ENCODE data around the gene ITGAL. TPM values are rescaled to one million over a fixed set of nuclear protein-coding genes. Genes with fewer than 3 reads are reported as not detected.

ITGAL gene
- 1 to 10 TPM; 2.0 to 2.6 TPM for total RNA-seq

DNA sequence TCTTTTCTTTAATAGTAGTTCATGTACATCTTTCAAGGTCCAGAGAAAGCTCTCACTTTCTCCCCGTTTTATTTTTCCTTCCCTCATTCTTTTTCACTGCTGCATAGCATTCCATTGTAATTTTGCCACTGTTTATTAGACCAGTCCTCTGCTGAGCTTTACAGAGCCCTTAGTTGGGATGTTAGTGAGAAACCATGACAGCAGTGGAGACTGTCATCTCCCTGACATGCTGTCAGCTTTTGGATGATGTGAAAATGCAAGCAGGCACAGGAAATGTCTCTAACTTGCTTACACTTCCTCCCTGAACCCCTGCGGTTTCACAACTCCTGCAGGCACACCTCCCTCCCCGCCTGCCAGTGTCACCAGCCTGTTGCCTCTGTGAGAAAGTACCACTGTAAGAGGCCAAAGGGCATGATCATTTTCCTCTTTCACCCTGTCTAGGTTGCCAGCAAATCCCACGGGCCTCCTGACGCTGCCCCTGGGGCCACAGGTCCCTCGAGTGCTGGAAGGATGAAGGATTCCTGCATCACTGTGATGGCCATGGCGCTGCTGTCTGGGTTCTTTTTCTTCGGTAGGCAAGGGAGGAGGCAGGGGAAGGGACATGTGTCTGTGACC, at the start of gene ITGAL:
TSS of gene ITGAL (plus strand) at position 415 of the 615 bp plus-strand sequence. CDS start at position 511, 96 bp downstream.
- no peak within 1 kb of the TSS for H3K27ac ChIP-seq

DNA sequence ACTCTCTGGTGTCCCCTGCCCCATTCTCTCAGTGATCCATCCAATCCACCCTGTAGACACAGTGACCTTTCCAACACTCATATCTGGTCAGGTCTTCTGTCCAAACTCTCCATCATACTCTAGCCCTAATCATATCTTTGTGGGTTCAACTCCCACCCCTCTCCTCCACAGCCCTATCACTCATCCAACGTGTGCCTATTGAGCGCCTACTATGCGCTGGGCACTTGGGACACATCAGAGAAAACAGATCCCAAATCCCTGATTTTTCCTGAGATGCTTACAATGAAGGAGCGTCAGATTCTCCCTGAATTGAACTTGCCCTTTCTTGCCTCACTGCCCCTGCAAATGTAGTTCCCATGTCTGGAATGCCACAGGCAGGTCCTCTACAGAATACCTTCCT, 44.5 kb upstream of the ITGAL start:
- H3K27me3 ChIP-seq = no peaks in the 10 kb centered on the region
- H3K9me3 ChIP-seq = no peaks in the 10 kb centered on the region
- H3K4me1 ChIP-seq = peaks cover 0 to 18% of the 10 kb centered on the region in 2 donors
- H3K27ac ChIP-seq = no peak overlapping the region
- H3K4me3 ChIP-seq = no peak overlapping the region
- TF ChIP-seq, protein P1, sequence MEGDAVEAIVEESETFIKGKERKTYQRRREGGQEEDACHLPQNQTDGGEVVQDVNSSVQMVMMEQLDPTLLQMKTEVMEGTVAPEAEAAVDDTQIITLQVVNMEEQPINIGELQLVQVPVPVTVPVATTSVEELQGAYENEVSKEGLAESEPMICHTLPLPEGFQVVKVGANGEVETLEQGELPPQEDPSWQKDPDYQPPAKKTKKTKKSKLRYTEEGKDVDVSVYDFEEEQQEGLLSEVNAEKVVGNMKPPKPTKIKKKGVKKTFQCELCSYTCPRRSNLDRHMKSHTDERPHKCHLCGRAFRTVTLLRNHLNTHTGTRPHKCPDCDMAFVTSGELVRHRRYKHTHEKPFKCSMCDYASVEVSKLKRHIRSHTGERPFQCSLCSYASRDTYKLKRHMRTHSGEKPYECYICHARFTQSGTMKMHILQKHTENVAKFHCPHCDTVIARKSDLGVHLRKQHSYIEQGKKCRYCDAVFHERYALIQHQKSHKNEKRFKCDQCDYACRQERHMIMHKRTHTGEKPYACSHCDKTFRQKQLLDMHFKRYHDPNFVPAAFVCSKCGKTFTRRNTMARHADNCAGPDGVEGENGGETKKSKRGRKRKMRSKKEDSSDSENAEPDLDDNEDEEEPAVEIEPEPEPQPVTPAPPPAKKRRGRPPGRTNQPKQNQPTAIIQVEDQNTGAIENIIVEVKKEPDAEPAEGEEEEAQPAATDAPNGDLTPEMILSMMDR (IDR thresholded peaks at IDR 0.05) = no peak
- H3K36me3 ChIP-seq = peaks cover 20% of the 10 kb centered on the region
- DNase-seq (ENCODE audit: low spot score) = no peak

More for the DNA sequence above, at the start of gene ITGAL:
- no peaks in the 10 kb centered on the region for H3K36me3 ChIP-seq
- DNase-seq (ENCODE audit: low spot score) = peak; percentile 60
- no peaks in the 10 kb centered on the region for H3K9me3 ChIP-seq
- H3K4me3 ChIP-seq = no peak within 1 kb of the TSS
- no peaks in the 10 kb centered on the region for H3K4me1 ChIP-seq
- H3K27me3 ChIP-seq = peaks cover 0 to 6% of the 10 kb centered on the region in 2 donors
- TF ChIP-seq, protein P1 (IDR thresholded peaks at IDR 0.05) = no peak

DNA sequence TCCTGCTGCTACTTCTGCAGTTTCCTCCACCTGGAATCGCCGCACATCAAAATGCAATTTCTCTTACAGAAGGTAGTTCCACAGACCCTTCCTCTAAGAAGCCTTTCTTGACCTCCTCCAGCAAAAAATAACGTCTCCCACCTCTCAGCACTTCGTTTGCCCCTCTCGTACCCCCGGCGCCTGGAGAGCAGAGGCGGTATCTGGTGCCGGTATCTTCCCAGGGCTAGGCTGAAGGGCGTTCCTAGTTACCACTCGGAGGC, 43.2 kb upstream of the ITGAL start:
- no peak for DNase-seq (ENCODE audit: low spot score)
- H3K9me3 ChIP-seq = no peaks in the 10 kb centered on the region
- H3K27me3 ChIP-seq = no peaks in the 10 kb centered on the region
- peaks cover 0 to 18% of the 10 kb centered on the region in 2 donors for H3K4me1 ChIP-seq
- H3K36me3 ChIP-seq = peaks cover 9% of the 10 kb centered on the region
- peak overlapping the region; percentile 59 to 71 for H3K4me3 ChIP-seq
- H3K27ac ChIP-seq = peak overlapping the region; percentile 69 to 77
- TF ChIP-seq, protein P1 (IDR thresholded peaks at IDR 0.05) = no peak

DNA sequence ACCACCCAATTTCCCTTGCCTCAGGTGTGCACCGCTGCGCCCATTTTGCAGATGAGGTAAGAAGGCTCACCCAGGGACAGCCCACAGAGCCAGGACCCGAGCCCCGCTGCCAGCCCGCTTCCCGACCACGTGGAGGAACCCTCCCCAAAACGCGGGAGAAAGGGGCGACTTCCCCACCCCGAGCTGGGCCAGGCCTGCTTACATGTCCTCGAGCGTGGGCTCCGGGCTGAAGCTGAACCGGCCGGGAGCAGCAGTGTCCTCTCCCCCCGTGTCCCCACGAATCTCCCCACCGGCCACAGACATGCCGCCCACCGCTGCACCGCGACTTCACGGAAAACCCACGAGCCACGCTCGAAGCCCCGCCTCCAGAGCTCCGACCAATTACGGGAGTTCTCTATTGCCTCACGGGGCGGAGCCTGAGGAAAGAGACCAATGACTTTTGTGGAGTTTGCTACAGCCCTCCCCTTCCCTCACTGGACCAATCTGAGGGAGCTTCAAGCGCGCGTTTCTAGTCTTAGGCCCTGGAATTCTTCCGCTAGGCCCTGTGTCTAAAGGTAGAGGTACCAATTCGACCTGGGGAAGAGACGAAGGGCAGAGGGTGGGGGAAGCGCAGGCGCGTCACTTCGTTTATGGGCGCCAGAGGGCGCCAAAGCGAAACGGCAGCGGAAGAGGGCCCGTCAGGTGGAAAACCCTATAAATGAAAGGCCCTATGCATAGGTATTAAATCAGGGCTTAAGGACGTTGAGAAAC, 42.7 kb upstream of the ITGAL start, which contains the start of gene DCTPP1:
TSS of gene DCTPP1 (minus strand) at position 353 of the 750 bp plus-strand sequence. CDS start at position 303, 50 bp downstream.
- DNase-seq (ENCODE audit: low spot score) = peak; percentile 97
- Histone ChIP-seq H3K4me3 (peak within 1 kb of the TSS; percentile 59 to 71), H3K27me3 (no peaks in the 10 kb centered on the region), H3K36me3 (peaks cover 4% of the 10 kb centered on the region), H3K27ac (peak within 1 kb of the TSS; percentile 69 to 77), H3K9me3 (no peaks in the 10 kb centered on the region), H3K4me1 (peaks cover 0 to 18% of the 10 kb centered on the region in 2 donors)
- TF ChIP-seq, protein P1 (IDR thresholded peaks at IDR 0.05) = peak; percentile 38 to 79

DNA sequence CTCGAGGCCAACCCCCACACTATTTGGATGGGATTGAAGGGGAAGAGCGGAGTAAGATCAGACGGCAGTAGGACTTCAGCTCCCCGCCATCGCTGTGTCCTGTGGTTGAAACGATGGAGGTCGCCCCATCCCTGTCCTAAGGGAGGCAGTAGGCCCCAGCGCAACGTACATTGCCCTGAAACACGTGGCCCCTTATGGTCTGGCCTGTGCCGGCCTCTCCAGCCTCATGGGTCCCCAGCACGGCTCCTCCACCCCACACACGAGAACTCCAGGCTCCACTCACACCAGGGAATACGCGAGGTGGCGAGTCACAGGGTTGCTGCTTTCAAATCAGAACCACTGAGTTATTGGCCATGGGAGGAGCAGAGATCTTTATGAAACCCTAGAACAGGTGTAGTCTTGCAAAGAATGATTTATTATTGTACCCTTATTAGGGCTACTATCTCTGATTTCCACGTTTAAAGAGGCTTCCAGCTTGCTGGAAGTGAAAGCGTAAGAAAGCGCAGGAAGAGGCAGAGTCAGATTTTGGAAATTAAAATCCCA, 42.0 kb upstream of the ITGAL start:
- TF ChIP-seq, protein P1 (IDR thresholded peaks at IDR 0.05) = peak; percentile 3 to 45
- Histone ChIP-seq H3K9me3 (no peaks in the 10 kb centered on the region), H3K27ac (peak overlapping the region; percentile 69 to 77), H3K4me1 (peaks cover 0 to 18% of the 10 kb centered on the region in 2 donors), H3K36me3 (peaks cover 4% of the 10 kb centered on the region), H3K27me3 (no peaks in the 10 kb centered on the region), H3K4me3 (peak overlapping the region; percentile 8 to 71)
- no peak for DNase-seq (ENCODE audit: low spot score)
